SK-N-MC (cell line): ENCODE data around the gene DHX36.
A peak's percentile ranks its signal among the peaks of the same experiment; 100 is the strongest.

Experiments used
- DNase-seq: peaks from one replicate; pipeline ENCODE4 v3.0.0-alpha.2; 2011; ENCODE audit warnings: low read depth, low spot score
- H3K27ac ChIP-seq: fragments of 200-600 bp; sonication (generic); 2 replicates; pipeline ENCODE4 v1.5.1; 2016; ENCODE audit warnings: mixed run types
- H3K36me3 ChIP-seq: fragments of 200-600 bp; sonication (generic); 2 replicates; pipeline ENCODE4 v1.6.1; 2017; ENCODE audit warnings: antibody characterized with exemption, low read length, mixed read lengths; ENCODE audit not compliant: insufficient read depth
- H3K4me3 ChIP-seq: fragments of 200-600 bp; sonication (generic); 2 replicates; pipeline ENCODE4 v1.5.1; 2016
- H3K9ac ChIP-seq: fragments of 200-600 bp; sonication (generic); 2 replicates; pipeline ENCODE4 v1.8.0; 2017; ENCODE audit warnings: mixed run types, mixed read lengths; ENCODE audit not compliant: insufficient read length
- H3K9me3 ChIP-seq: fragments of 200-600 bp; sonication (generic); 2 replicates; pipeline ENCODE4 v1.6.1; 2017; ENCODE audit warnings: low read depth, mild to moderate bottlenecking, antibody characterized with exemption, low read length, moderate library complexity, mixed read lengths
- EZH2 ChIP-seq: fragments of 200-600 bp; sonication (generic); IDR thresholded peaks from one replicate; pipeline ENCODE4 v1.6.1; 2017; ENCODE audit warnings: antibody characterized with exemption
- FOXP2 ChIP-seq: optimal IDR thresholded peaks from 2 replicates; pipeline ENCODE3; 2011; ENCODE audit warnings: mild to moderate bottlenecking, moderate library complexity; ENCODE audit not compliant: insufficient read depth; ENCODE audit errors: extremely low read length, control extremely low read depth
- POLR2AphosphoS5 ChIP-seq: IDR thresholded peaks from 2 replicates; pipeline ENCODE4 v1.6.1; 2012; ENCODE audit warnings: mild to moderate bottlenecking, low read depth, low read length, borderline replicate concordance

Gene DHX36

DNA sequence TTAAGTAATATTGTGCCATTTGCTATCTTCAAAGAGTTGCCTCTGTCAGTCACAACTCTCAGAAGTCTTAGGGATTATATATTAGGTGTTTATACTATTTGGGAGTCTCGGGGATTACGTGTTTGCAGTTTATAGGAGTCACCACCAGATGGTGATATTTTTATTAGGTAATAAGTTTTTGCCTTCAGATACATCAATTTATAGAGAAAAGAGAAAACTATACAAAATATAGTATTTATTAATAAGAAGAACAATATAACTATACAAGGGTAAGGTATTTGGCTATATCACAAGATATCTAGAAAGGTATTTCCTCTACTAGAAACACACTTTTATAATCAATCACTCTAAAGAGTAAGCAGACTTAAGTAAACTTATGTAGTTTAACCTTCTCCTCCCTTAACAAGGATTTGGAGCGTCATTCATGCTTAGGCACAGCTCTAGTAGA is 10.7 kb upstream of the DHX36 start:
- Histone ChIP-seq H3K9me3 (no peaks in the 10 kb centered on the region), H3K4me3 (no peak overlapping the region), H3K27ac (no peak overlapping the region), H3K36me3 (no peaks in the 10 kb centered on the region), H3K9ac (no peak overlapping the region)
- DNase-seq, result peak; percentile 55
- TF ChIP-seq POLR2AphosphoS5 (no peak), EZH2 (no peak), FOXP2 (no peak)

DNA sequence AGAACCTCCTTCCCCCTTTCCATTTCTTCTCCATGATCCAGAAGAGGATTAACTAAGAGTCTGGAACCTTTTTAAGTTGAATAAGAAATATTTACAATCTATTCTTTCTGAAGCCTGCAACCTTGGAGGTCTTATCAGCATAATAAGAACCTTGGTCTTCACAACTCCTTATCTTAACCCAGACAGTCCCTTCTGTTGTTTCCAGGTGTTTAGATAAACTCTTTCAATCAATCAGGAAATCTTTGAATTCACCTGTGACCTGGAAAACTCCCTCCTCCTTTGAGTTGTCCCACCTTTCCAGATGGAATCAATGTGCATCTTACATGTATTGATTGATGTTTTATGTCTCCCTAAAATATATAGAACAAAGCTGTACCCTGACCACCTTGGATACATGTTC is 3.6 kb upstream of the DHX36 start:
- no peak overlapping the region for H3K9ac ChIP-seq
- H3K36me3 ChIP-seq, result peaks cover under 1% of the 10 kb centered on the region; the same call in 1 of the 2 replicates
- no peak for TF ChIP-seq POLR2AphosphoS5
- TF ChIP-seq FOXP2, result no peak
- no peak for TF ChIP-seq EZH2
- no peak for DNase-seq
- no peak overlapping the region for H3K4me3 ChIP-seq
- no peak overlapping the region for H3K27ac ChIP-seq
- H3K9me3 ChIP-seq, result no peaks in the 10 kb centered on the region

DNA sequence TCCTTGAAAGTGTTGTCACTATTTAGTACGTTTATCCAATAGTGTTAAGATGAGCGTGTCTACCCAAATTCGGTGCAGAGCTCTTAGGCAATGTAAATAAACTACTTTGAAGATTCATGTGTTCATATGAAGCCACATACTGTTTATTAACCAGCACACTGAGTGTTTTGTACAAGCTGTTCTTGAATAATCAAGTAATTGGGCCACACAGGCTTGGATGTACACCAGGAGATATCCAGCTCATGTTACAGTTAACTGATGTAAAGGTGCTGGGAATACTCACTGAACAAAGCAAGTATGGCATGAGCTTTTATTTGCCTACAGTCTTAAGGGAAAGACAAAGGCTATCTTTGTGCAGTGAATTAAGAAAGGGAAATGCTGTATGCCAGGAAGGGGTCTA is 632 bp upstream of the DHX36 start:
- no peak for DNase-seq
- peaks cover 30% of the 10 kb centered on the region for H3K36me3 ChIP-seq
- peak overlapping the region; percentile 94 for H3K9ac ChIP-seq
- H3K4me3 ChIP-seq, result peak overlapping the region; percentile 84
- H3K9me3 ChIP-seq, result no peaks in the 10 kb centered on the region
- TF ChIP-seq POLR2AphosphoS5 (no peak), FOXP2 (no peak), EZH2 (no peak)
- H3K27ac ChIP-seq, result peak overlapping the region; percentile 68

DNA sequence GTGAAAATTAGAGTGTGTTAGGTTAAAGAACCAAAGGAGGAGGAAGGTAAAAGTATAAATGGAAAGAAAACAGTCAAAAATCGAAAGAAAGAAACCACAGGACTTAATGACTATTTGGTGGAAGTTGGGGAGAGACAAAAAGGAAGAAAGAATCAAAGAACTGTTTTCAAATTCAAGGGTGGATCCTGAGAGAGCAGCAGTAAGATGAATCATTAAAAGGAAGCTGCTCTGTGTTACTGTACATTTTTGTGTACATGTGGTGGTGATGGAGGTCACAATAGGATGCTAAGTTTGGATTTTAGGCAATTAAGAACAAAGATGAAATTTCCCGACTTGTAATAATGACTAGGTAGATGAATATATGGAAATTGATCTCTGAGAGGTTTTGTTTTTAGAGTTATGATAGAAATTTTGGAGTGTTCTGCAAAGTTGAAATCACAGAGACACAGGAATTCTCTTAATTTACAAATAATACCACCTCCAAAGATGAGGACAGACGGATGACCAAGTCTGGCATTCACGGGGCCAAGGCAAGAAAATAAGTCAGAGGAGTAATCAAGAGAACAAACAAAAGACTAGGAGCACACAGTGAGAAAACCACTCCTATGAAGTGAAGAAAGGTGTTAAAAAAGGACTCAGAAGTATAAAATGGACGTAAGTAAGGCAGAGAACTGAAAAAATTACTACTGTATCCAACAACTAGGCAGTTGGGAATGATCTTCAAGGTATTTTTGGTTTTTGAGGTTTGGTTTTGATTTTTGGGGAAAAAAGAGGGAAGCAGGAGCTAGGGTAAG is 7.1 kb downstream of the DHX36 start:
- H3K9ac ChIP-seq, result no peak overlapping the region
- H3K4me3 ChIP-seq, result no peak overlapping the region
- peak overlapping the region; percentile 10; the same call in 1 of the 2 replicates for H3K27ac ChIP-seq
- H3K36me3 ChIP-seq, result peaks cover 96% of the 10 kb centered on the region
- DNase-seq, result no peak
- H3K9me3 ChIP-seq, result no peaks in the 10 kb centered on the region
- no peak for TF ChIP-seq POLR2AphosphoS5
- no peak for TF ChIP-seq FOXP2
- no peak for TF ChIP-seq EZH2

DNA sequence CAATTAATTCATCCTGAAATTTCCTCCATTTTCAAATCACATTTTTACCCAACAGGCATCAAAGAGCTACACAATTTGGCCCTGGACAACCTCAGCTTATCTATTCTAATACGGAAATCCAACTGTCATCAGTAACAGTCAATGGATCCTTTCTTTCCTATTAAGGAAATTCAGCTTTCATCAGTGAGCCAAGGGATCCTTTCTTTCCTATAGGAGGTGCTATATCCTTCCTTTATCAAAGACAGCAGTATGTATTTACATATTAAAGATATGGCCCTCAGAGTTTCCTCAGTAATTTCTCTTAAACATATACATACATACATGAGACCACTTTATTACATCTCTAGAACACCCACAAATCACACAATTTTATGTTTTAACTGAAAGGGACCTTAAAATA is 10.1 kb downstream of the DHX36 start:
- no peak overlapping the region for H3K27ac ChIP-seq
- no peak overlapping the region for H3K9ac ChIP-seq
- H3K9me3 ChIP-seq, result no peaks in the 10 kb centered on the region
- no peak overlapping the region for H3K4me3 ChIP-seq
- DNase-seq, result no peak
- TF ChIP-seq FOXP2 (no peak), POLR2AphosphoS5 (no peak), EZH2 (no peak)
- peaks cover 84% of the 10 kb centered on the region for H3K36me3 ChIP-seq

DNA sequence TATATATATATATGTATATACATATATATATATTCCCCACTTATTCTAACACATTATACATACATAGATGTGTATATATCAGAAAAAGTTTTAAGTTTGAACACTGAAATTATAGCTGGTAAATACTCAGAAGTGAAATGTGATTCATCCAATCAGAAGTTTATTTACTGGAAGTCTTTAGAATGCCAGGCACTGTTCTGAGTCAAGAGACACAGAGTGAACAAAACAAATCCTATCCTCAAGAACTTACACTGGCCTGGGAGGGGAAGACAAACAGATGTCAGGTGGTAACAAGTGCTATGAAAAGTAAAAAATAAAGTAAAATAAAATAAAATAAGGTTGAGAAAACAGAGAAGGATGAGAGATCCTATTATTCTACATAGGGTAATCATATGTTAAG is 13.4 kb downstream of the DHX36 start:
- H3K9me3 ChIP-seq, result no peaks in the 10 kb centered on the region
- no peak for DNase-seq
- TF ChIP-seq POLR2AphosphoS5 (no peak), EZH2 (no peak), FOXP2 (no peak)
- peaks cover 85% of the 10 kb centered on the region for H3K36me3 ChIP-seq
- no peak overlapping the region for H3K27ac ChIP-seq
- no peak overlapping the region for H3K4me3 ChIP-seq
- H3K9ac ChIP-seq, result no peak overlapping the region

DNA sequence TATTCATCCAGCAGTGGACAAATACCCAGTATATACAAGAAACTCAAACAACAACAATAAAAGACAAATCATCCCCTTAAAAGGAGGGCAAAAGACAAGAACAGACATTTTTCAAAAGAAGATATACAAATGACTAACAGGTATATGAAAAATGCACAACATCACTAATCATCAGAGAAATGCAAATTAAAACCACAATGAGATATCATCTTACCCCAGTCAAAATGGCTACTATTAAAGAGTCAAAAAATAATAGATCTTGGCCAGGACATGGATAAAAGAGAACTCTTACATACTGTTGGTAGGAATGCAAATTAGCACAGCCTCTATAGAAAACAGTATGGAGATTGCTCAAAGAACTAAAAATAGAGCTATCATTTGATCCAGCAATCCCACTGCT is 16.9 kb downstream of the DHX36 start:
- Histone ChIP-seq H3K9me3 (no peaks in the 10 kb centered on the region), H3K9ac (no peak overlapping the region), H3K36me3 (peaks cover 89% of the 10 kb centered on the region), H3K27ac (no peak overlapping the region), H3K4me3 (no peak overlapping the region)
- TF ChIP-seq EZH2, result no peak
- no peak for TF ChIP-seq FOXP2
- no peak for TF ChIP-seq POLR2AphosphoS5
- DNase-seq, result no peak

DNA sequence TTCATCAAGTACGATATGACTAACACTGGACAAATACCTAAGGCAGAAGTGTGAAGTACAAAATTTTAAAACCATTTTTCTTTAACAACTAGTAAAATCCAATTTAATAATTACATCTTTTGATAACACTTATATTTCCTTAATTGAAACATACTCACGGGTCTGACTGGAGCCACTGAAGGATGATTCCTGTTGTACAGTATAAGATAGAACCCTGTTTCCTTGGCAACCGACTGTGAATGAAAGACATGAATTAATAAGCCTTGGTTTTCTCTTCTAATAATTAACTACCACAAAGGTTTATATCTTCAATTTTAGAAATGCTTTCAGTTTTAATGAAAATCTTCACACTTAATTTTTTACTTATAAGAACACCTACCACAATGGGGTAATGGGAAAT is 19.4 kb downstream of the DHX36 start:
- no peak overlapping the region for H3K9ac ChIP-seq
- no peak overlapping the region for H3K27ac ChIP-seq
- H3K4me3 ChIP-seq, result no peak overlapping the region
- no peaks in the 10 kb centered on the region for H3K9me3 ChIP-seq
- no peak for DNase-seq
- no peak for TF ChIP-seq FOXP2
- TF ChIP-seq POLR2AphosphoS5, result no peak
- no peak for TF ChIP-seq EZH2
- H3K36me3 ChIP-seq, result peaks cover 100% of the 10 kb centered on the region
